MM.1S (cell line): ENCODE measurements around the gene CHCHD6.

Experiments
- CTCF ChIP-seq: fragments of 300-600 bp; sonication (generic); IDR thresholded peaks from 2 replicates; pipeline ENCODE4 v1.5.1; 2016; ENCODE audit warnings: antibody characterized with exemption, low read length, mixed read lengths
- EZH2 ChIP-seq: fragments of 300-600 bp; sonication (generic); optimal IDR thresholded peaks from 2 replicates; pipeline ENCODE3; 2017; ENCODE audit warnings: low read depth, mild to moderate bottlenecking, antibody characterized with exemption, low read length, mixed read lengths

GRCh38 chr3:126680667-126681055, 23.4 kb upstream of the CHCHD6 start:
- TF ChIP-seq CTCF (no peak), EZH2 (no peak)
